ENCODE measurements around the gene LIME1.
A peak's percentile ranks its signal among the peaks of the same experiment; 100 is the strongest.

Gene LIME1

DNA sequence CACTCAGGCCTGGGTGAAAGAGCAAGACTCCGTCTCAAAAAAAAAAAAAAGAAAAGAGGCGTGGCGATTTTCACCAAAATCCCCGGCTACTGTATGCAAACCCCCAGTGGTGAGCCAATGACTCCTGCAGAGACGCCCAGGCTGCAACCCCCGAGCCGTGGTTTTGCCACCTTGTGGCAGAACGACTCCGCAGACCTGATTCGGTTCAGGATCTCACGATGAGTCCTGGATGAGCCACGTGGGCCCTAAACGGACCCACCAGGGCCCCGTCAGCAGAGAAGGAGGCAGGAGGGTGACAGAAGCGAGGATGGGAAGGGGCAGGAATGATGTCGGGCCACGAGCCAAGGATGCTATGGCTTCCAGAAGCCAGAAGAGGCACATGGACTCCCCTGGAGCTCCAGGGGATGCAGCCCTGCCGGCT lies 45.6 kb downstream of the LIME1 start:
- no peak overlapping the region for H3K4me3 ChIP-seq (ENCODE audit: low read depth, low read length)
- TF ChIP-seq, protein P1, sequence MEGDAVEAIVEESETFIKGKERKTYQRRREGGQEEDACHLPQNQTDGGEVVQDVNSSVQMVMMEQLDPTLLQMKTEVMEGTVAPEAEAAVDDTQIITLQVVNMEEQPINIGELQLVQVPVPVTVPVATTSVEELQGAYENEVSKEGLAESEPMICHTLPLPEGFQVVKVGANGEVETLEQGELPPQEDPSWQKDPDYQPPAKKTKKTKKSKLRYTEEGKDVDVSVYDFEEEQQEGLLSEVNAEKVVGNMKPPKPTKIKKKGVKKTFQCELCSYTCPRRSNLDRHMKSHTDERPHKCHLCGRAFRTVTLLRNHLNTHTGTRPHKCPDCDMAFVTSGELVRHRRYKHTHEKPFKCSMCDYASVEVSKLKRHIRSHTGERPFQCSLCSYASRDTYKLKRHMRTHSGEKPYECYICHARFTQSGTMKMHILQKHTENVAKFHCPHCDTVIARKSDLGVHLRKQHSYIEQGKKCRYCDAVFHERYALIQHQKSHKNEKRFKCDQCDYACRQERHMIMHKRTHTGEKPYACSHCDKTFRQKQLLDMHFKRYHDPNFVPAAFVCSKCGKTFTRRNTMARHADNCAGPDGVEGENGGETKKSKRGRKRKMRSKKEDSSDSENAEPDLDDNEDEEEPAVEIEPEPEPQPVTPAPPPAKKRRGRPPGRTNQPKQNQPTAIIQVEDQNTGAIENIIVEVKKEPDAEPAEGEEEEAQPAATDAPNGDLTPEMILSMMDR (IDR thresholded peaks at IDR 0.05; ENCODE audit: borderline replicate concordance, insufficient read depth, low read depth, low read length): peak; percentile 28; the same call in 1 of the 2 replicates

- TF ChIP-seq, protein P1 (IDR thresholded peaks at IDR 0.05; ENCODE audit: borderline replicate concordance, insufficient read depth, low read depth, low read length): no peak
- H3K4me3 ChIP-seq (ENCODE audit: low read depth, low read length): no peak overlapping the region
These were observed 46.1 kb downstream of the LIME1 start for GRCh38 chr20:63782521-63782971.

- H3K4me3 ChIP-seq (ENCODE audit: low read depth, low read length): no peak overlapping the region
- TF ChIP-seq, protein P1 (IDR thresholded peaks at IDR 0.05; ENCODE audit: borderline replicate concordance, insufficient read depth, low read depth, low read length): no peak
These were observed 47.5 kb downstream of the LIME1 start for GRCh38 chr20:63783970-63784369.

DNA sequence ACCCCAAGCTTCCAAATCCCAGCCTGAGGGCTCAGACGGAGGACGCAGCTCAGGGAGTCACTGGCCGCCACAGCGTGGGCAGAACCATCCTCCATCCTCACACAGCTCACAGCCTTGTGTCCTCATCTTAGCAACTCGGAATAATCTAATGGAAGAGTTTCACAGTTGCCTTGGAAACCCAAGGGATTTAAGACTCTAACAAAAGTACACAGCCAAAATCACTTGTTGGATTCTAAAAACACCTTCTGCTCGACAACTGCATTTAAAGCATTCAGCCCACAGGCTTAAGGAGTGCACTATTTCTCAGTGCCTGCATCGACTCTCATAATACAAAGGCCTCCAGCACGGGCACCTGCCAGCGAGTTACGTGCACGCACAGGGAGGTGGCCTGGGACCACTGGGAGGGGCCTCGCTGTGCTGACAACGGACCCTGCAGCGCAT lies 49.2 kb downstream of the LIME1 start:
- TF ChIP-seq, protein P1 (IDR thresholded peaks at IDR 0.05; ENCODE audit: borderline replicate concordance, insufficient read depth, low read depth, low read length): no peak

DNA sequence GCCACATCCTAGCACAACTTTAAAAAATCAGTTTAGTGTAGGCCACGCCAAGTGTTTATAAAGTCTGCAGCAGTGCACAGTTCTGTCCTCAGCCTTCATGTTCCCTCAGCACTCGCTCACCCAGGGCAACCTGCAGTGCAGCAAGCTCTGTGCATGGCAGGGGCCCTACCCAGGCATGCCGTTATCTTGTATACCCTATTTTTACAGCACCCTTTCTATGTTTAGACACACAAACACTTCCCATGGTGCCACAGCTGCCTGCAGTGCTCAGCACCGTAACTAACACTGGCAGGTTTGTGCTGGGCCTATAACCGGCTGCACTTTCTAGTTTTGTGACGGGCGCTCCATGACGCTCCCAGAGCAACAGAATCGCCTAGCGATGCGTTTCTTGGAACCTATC lies 50.8 kb downstream of the LIME1 start:
- TF ChIP-seq, protein P1 (IDR thresholded peaks at IDR 0.05; ENCODE audit: borderline replicate concordance, insufficient read depth, low read depth, low read length): no peak
- no peak overlapping the region for H3K4me3 ChIP-seq (ENCODE audit: low read depth, low read length)

More for the DNA sequence above, 49.2 kb downstream of the LIME1 start:
- no peak overlapping the region for H3K4me3 ChIP-seq (ENCODE audit: low read depth, low read length)

- TF ChIP-seq, protein P1 (IDR thresholded peaks at IDR 0.05; ENCODE audit: borderline replicate concordance, insufficient read depth, low read depth, low read length): no peak
- no peak overlapping the region for H3K4me3 ChIP-seq (ENCODE audit: low read depth, low read length)
These were observed 51.3 kb downstream of the LIME1 start for GRCh38 chr20:63787749-63788148.

Measured in GM12875 (cell line).